Type B pancreatic cell (in vitro differentiated cells): ENCODE measurements around the gene KCNK16. TPM values are rescaled to one million over a fixed set of nuclear protein-coding genes. Genes with fewer than 3 reads are reported as not detected.

Experiments
- DNase-seq: peaks from one replicate; pipeline ENCODE4 v3.0.0; 2021; ENCODE audit warnings: mixed read lengths; ENCODE audit not compliant: unreplicated experiment; ENCODE audit errors: extremely low spot score
- H3K27ac Mint-ChIP-seq: 2 replicates; pipeline ENCODE4 v1.8.0; 2021; ENCODE audit warnings: mild to moderate bottlenecking, mixed read lengths
- H3K27me3 Mint-ChIP-seq: 2 replicates; pipeline ENCODE4 v1.8.0; 2021; ENCODE audit warnings: mixed read lengths
- H3K36me3 Mint-ChIP-seq: 2 replicates; pipeline ENCODE4 v1.8.0; 2021; ENCODE audit warnings: mixed read lengths
- H3K4me1 Mint-ChIP-seq: one replicate; pipeline ENCODE4 v1.8.0; 2021; ENCODE audit warnings: mixed read lengths; ENCODE audit not compliant: unreplicated experiment
- H3K4me3 Mint-ChIP-seq: 2 replicates; pipeline ENCODE4 v1.8.0; 2021; ENCODE audit warnings: mild to moderate bottlenecking, mixed read lengths
- H3K9me3 Mint-ChIP-seq: 2 replicates; pipeline ENCODE4 v1.8.0; 2021; ENCODE audit warnings: mixed read lengths
- total RNA-seq: library from RNA; stranded (reverse); gene quantifications from 2 replicates; pipeline ENCODE4 v1.2.1, GENCODE V29; 2021; ENCODE audit warnings: low replicate concordance
- TF ChIP-seq, protein P1 (sequence below): fragments of 200-600 bp; sonication (generic); conservative IDR thresholded peaks from 2 replicates; pipeline ENCODE4 v1.5.0; 2021; ENCODE audit warnings: antibody characterized with exemption, mild to moderate bottlenecking

KCNK16 gene
- total RNA-seq, 1 donor from 2014 or later = 22.6 TPM

- no peaks in the 10 kb centered on the region for H3K36me3 Mint-ChIP-seq
- no peaks in the 10 kb centered on the region for H3K9me3 Mint-ChIP-seq
- no peak for DNase-seq
- H3K4me3 Mint-ChIP-seq = no peak overlapping the region
- TF ChIP-seq, protein P1, sequence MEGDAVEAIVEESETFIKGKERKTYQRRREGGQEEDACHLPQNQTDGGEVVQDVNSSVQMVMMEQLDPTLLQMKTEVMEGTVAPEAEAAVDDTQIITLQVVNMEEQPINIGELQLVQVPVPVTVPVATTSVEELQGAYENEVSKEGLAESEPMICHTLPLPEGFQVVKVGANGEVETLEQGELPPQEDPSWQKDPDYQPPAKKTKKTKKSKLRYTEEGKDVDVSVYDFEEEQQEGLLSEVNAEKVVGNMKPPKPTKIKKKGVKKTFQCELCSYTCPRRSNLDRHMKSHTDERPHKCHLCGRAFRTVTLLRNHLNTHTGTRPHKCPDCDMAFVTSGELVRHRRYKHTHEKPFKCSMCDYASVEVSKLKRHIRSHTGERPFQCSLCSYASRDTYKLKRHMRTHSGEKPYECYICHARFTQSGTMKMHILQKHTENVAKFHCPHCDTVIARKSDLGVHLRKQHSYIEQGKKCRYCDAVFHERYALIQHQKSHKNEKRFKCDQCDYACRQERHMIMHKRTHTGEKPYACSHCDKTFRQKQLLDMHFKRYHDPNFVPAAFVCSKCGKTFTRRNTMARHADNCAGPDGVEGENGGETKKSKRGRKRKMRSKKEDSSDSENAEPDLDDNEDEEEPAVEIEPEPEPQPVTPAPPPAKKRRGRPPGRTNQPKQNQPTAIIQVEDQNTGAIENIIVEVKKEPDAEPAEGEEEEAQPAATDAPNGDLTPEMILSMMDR = no peak
- no peak overlapping the region for H3K27ac Mint-ChIP-seq
- peaks cover 11% of the 10 kb centered on the region for H3K4me1 Mint-ChIP-seq
- peaks cover 4% of the 10 kb centered on the region for H3K27me3 Mint-ChIP-seq
Observed at GRCh38 chr6:39347206-39347605, 24.7 kb upstream of the KCNK16 start.

DNA sequence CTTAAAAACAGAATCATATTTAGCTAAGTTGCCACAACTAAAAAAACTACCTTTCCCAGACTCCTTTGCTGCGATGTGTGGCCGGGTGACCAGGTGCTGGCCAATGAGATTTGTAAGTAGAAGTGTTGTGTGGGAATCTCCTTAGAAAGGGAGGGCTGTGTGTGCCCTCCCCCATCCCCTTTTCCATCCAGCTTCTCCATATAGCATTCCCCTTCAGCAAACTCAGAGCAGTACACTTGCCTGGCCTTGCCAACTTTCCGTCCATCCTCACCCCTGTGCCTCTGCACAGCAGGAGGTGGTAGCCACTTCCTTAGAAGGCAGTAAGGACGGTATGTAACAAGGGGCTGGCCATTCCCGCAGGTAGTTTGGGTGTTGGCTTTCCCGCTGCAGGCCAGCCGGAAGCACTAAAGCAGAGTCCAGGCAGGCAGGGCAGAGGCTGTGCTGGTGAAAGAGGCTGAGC is 22.3 kb upstream of the KCNK16 start:
- Mint-ChIP-seq H3K9me3 (no peaks in the 10 kb centered on the region), H3K4me3 (no peak overlapping the region), H3K27ac (no peak overlapping the region), H3K27me3 (peaks cover 4% of the 10 kb centered on the region), H3K4me1 (peaks cover 13% of the 10 kb centered on the region), H3K36me3 (no peaks in the 10 kb centered on the region)
- TF ChIP-seq, protein P1 = no peak
- DNase-seq = no peak

DNA sequence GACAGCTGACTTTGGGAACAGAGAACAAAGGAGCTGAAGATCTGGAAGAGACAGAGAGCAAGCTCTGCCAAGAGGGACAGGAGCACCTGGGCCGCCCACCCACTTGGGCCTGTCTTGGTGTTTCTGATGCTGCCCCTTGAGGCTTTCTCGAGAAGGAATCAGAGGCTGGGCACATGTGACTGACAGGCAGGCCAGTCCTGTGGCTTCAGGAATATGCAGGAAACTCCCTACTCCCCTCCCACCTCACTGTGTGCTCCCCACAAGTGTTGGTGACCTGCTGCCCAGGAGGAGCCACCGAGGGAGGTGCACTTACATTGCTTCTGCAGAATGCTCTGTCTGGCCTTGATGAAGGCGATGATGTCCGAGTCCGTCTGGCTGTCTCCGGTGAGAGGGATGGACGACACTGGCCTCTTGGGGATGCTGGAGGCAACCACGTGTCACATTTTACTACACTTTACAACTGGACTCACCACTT is 20.9 kb upstream of the KCNK16 start:
- TF ChIP-seq, protein P1 = no peak
- H3K9me3 Mint-ChIP-seq = no peaks in the 10 kb centered on the region
- peaks cover 7% of the 10 kb centered on the region for H3K27me3 Mint-ChIP-seq
- no peak overlapping the region for H3K4me3 Mint-ChIP-seq
- peaks cover 23% of the 10 kb centered on the region for H3K4me1 Mint-ChIP-seq
- no peak for DNase-seq
- H3K27ac Mint-ChIP-seq = no peak overlapping the region
- H3K36me3 Mint-ChIP-seq = no peaks in the 10 kb centered on the region

- Mint-ChIP-seq H3K27ac (no peak overlapping the region), H3K4me3 (no peak overlapping the region), H3K4me1 (peaks cover 20% of the 10 kb centered on the region), H3K27me3 (peaks cover 10% of the 10 kb centered on the region), H3K36me3 (no peaks in the 10 kb centered on the region), H3K9me3 (no peaks in the 10 kb centered on the region)
- TF ChIP-seq, protein P1 = no peak
- DNase-seq = no peak
Observed at GRCh38 chr6:39342692-39343395, 20.3 kb upstream of the KCNK16 start.

DNA sequence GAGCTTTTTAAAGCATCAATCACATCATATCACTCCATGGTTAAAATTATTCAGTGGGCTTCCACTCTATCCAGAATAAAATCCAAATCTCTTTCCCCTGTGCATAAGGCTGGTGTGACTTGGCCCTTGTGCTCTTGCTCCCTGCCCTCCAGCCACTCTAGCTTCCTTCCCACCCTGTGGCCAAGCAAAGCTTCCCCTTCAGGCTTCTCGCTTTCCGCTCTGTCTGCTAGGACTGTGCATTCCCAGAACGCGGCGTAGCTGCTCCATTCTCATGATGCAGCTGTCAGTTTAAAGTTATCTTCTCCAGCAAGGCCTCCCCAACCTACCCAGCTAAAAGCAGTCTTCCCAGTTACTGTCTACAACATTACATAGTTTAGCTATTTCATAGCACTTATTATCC is 19.4 kb upstream of the KCNK16 start:
- TF ChIP-seq, protein P1 = no peak
- H3K27me3 Mint-ChIP-seq = peaks cover 13% of the 10 kb centered on the region
- no peaks in the 10 kb centered on the region for H3K9me3 Mint-ChIP-seq
- no peaks in the 10 kb centered on the region for H3K36me3 Mint-ChIP-seq
- no peak for DNase-seq
- no peak overlapping the region for H3K27ac Mint-ChIP-seq
- H3K4me3 Mint-ChIP-seq = no peak overlapping the region
- peaks cover 18% of the 10 kb centered on the region for H3K4me1 Mint-ChIP-seq
